Activated CD4-positive, alpha-beta memory T cell treated with anti-CD3 and anti-CD28 coated beads, Interleukin-2, amount 10 ng/mL, durations not matched to agents 7 days and 5 days (primary cell): ENCODE measurements around the gene CCDC73. TPM values are rescaled to one million over a fixed set of nuclear protein-coding genes. Genes with fewer than 3 reads are reported as not detected.
"Not testable (repeated sequence)": the region's sequence is repeated elsewhere in the genome, so short reads cannot be mapped to it uniquely, and the experiment has no call there.

ENCODE experiments used
- CTCF ChIA-PET: fragments of 350-600 bp; sonication (Branson Sonifier 250); formaldehyde crosslinking; loops from one replicate; lab custom pipeline; 2021; ENCODE audit warnings: antibody characterized with exemption, inconsistent platforms; lab: Charles Lee
- POLR2A ChIA-PET: fragments of 350-600 bp; sonication (Branson Sonifier 250); formaldehyde crosslinking; loops from one replicate; lab custom pipeline; 2021; ENCODE audit warnings: antibody characterized with exemption; lab: Charles Lee
- DNase-seq: peaks from one replicate; pipeline ENCODE4 v3.0.0-alpha.2; 2020
- H3K27ac Mint-ChIP-seq: one replicate; pipeline ENCODE4 v1.8.0; 2021; ENCODE audit warnings: mild to moderate bottlenecking, mixed read lengths
- H3K27me3 Mint-ChIP-seq: one replicate; pipeline ENCODE4 v1.8.0; 2021; ENCODE audit warnings: mixed read lengths
- H3K36me3 Mint-ChIP-seq: one replicate; pipeline ENCODE4 v1.8.0; 2021; ENCODE audit warnings: low read depth, mixed read lengths
- H3K4me1 Mint-ChIP-seq: one replicate; pipeline ENCODE4 v1.8.0; 2021; ENCODE audit warnings: mixed read lengths
- H3K4me3 Mint-ChIP-seq: one replicate; pipeline ENCODE4 v1.8.0; 2021; ENCODE audit warnings: mild to moderate bottlenecking, mixed read lengths
- H3K9me3 Mint-ChIP-seq: one replicate; pipeline ENCODE4 v1.8.0; 2021; ENCODE audit warnings: mixed read lengths
- total RNA-seq, 2 experiments: library from RNA; stranded (reverse); gene quantifications; one replicate each; pipeline ENCODE4 v1.2.3, GENCODE V29; 2021

CCDC73 gene
- total RNA-seq, 2 experiments from 2014 or later, result not detected

GRCh38 chr11:32790916-32791315 is 3.5 kb downstream of the CCDC73 start:
- H3K9me3 Mint-ChIP-seq, result no peaks in the 10 kb centered on the region
- H3K27me3 Mint-ChIP-seq, result peaks cover 28% of the 10 kb centered on the region
- H3K4me3 Mint-ChIP-seq, result no peak overlapping the region
- no peak overlapping the region for H3K27ac Mint-ChIP-seq
- DNase-seq, result no peak
- no peaks in the 10 kb centered on the region for H3K36me3 Mint-ChIP-seq
- CTCF ChIA-PET, result interaction anchor here (0.8 to 1.7 kb wide), 4 partner anchors 18 to 476 kb away, joined by 3 to 8 read pairs (median 4); no protein-coding TSS in a partner anchor
- peaks cover 4% of the 10 kb centered on the region for H3K4me1 Mint-ChIP-seq
- POLR2A ChIA-PET, result no interaction called here

- Mint-ChIP-seq H3K9me3 (no peaks in the 10 kb centered on the region), H3K27me3 (peaks cover 19% of the 10 kb centered on the region), H3K4me3 (no peak overlapping the region), H3K36me3 (no peaks in the 10 kb centered on the region), H3K4me1 (no peaks in the 10 kb centered on the region), H3K27ac (no peak overlapping the region)
- ChIA-PET CTCF (interaction anchor here (0.6 kb wide), 1 partner anchor 95 kb away, joined by 4 read pairs; no protein-coding TSS in a partner anchor), POLR2A (no interaction called here)
- DNase-seq, result no peak
Observed at GRCh38 chr11:32786811-32787210, 7.7 kb downstream of the CCDC73 start.

DNA sequence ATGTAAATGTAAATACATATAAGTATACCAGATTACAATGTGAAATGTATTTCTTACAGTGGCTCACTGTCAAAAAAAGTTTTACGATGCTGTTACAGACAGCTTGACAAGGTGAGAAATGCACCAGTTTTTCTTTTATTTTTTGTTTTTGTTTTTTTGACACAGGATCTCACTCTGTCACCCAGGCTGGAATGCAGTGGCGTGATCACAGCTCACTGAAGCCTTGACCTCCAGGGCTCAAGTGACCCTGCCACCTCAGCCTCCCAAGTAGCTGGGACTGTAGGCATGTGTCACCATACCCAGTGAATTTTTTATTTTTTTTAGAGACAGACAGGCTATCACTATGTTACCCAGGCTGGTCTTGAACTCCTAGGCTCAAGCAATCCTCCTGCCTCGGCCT is 9.2 kb downstream of the CCDC73 start:
- Mint-ChIP-seq H3K36me3 (no peaks in the 10 kb centered on the region), H3K27ac (no peak overlapping the region), H3K4me1 (no peaks in the 10 kb centered on the region), H3K9me3 (no peaks in the 10 kb centered on the region), H3K4me3 (no peak overlapping the region), H3K27me3 (peaks cover 19% of the 10 kb centered on the region)
- POLR2A ChIA-PET, result no interaction called here
- no peak for DNase-seq
- CTCF ChIA-PET, result no interaction called here

DNA sequence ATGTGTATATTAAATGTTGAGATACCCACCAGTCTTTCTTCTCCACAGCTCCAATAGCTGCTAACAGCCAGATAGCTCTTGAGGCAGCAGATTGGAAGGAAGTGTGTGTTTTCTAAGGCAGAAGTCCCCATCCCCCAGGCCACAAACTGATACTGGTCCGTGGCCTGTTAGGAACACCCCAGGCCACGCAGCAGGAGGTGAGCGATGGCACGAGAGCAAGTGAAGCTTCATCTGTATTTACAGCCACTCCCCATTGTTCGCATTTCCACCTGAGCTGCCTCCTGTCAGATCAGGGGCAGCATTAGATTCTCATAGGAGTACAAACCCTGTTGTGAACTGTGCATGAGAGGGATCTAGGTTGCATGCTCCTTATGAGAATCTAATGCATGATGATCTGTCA is 12.7 kb downstream of the CCDC73 start:
- Mint-ChIP-seq H3K4me1 (no peaks in the 10 kb centered on the region), H3K9me3 (no peaks in the 10 kb centered on the region), H3K36me3 (no peaks in the 10 kb centered on the region), H3K27me3 (peaks cover 7% of the 10 kb centered on the region), H3K27ac (no peak overlapping the region), H3K4me3 (no peak overlapping the region)
- ChIA-PET POLR2A (no interaction called here), CTCF (no interaction called here)
- DNase-seq, result no peak

- CTCF ChIA-PET, H3K4me1 Mint-ChIP-seq, H3K36me3 Mint-ChIP-seq, H3K9me3 Mint-ChIP-seq, H3K4me3 Mint-ChIP-seq, H3K27ac Mint-ChIP-seq, DNase-seq, H3K27me3 Mint-ChIP-seq, POLR2A ChIA-PET: not testable (repeated sequence)
Observed at GRCh38 chr11:32780839-32781238, 13.6 kb downstream of the CCDC73 start.

GRCh38 chr11:32779136-32779535 is 15.3 kb downstream of the CCDC73 start:
- ChIA-PET POLR2A (no interaction called here), CTCF (no interaction called here)
- DNase-seq, result no peak
- no peak overlapping the region for H3K27ac Mint-ChIP-seq
- H3K4me3 Mint-ChIP-seq, result no peak overlapping the region
- no peaks in the 10 kb centered on the region for H3K36me3 Mint-ChIP-seq
- H3K4me1 Mint-ChIP-seq, result peaks cover 8% of the 10 kb centered on the region
- H3K9me3 Mint-ChIP-seq, result no peaks in the 10 kb centered on the region
- peaks cover 9% of the 10 kb centered on the region for H3K27me3 Mint-ChIP-seq

DNA sequence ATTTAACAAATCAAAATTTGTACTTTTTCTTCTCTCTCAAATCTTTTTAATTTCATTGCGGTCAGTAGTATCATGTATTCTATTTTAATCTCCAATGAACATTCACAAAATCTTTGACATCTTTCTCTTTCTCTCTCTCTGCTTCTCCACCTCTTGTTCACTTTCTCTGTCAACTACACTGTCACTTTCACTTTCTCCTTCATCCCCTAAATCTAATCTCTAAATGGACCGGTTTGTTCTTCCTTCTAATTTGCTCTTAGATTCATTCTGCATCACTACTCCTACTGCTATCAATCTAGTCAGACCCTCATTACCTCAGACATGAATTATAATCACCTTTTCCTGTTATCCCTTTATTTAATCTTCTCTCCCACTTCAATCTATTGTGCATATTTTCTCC is 18.6 kb downstream of the CCDC73 start:
- ChIA-PET POLR2A (no interaction called here), CTCF (no interaction called here)
- Mint-ChIP-seq H3K36me3 (no peaks in the 10 kb centered on the region), H3K27ac (no peak overlapping the region), H3K9me3 (no peaks in the 10 kb centered on the region), H3K4me1 (peaks cover 8% of the 10 kb centered on the region), H3K4me3 (no peak overlapping the region), H3K27me3 (peaks cover 3% of the 10 kb centered on the region)
- DNase-seq, result no peak

DNA sequence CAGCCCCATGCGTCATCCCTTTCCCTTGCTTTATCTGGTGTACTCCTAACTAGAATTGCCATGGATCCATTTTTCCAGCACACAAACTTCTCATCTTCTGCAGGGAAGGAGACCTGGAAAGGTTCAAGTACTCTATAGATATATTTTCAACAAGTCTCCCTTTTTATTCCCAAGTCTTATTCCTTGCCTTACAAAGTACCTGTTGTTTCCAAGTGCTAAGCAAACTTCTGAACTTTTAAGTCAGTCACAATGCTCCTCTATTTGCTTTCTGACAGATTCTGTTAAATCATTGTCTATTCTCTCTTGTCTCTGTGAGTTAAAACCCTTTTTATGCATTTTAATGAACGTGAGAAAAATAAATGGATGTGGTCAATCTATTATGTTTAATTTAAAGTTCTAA is 20.4 kb downstream of the CCDC73 start:
- CTCF ChIA-PET, result no interaction called here
- POLR2A ChIA-PET, result no interaction called here
- H3K4me3 Mint-ChIP-seq, result no peak overlapping the region
- peaks cover 3% of the 10 kb centered on the region for H3K27me3 Mint-ChIP-seq
- H3K27ac Mint-ChIP-seq, result no peak overlapping the region
- no peaks in the 10 kb centered on the region for H3K9me3 Mint-ChIP-seq
- no peaks in the 10 kb centered on the region for H3K36me3 Mint-ChIP-seq
- H3K4me1 Mint-ChIP-seq, result peaks cover 8% of the 10 kb centered on the region
- DNase-seq, result no peak

DNA sequence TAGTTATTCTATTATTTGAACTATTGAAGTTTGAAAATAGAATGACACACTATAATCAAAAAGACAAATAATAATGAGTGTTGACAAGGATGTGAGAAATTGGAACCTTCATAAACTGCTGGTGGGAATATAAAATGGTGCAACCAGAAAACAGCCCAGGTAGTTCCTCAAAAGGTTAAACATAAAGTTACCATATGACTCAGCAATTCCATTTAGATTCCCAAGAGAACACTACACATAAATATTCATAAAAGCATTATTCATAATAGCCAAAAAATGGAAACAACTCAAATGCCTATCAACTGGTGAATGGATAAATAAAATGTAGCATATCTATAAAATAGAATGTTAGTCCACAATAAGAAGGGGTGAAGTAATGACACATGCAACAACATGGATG is 21.7 kb downstream of the CCDC73 start:
- no peak overlapping the region for H3K27ac Mint-ChIP-seq
- ChIA-PET CTCF (no interaction called here), POLR2A (no interaction called here)
- H3K4me1 Mint-ChIP-seq, result peaks cover 8% of the 10 kb centered on the region
- no peaks in the 10 kb centered on the region for H3K36me3 Mint-ChIP-seq
- H3K4me3 Mint-ChIP-seq, result no peak overlapping the region
- DNase-seq, result no peak
- no peaks in the 10 kb centered on the region for H3K9me3 Mint-ChIP-seq
- peaks cover 3% of the 10 kb centered on the region for H3K27me3 Mint-ChIP-seq

DNA sequence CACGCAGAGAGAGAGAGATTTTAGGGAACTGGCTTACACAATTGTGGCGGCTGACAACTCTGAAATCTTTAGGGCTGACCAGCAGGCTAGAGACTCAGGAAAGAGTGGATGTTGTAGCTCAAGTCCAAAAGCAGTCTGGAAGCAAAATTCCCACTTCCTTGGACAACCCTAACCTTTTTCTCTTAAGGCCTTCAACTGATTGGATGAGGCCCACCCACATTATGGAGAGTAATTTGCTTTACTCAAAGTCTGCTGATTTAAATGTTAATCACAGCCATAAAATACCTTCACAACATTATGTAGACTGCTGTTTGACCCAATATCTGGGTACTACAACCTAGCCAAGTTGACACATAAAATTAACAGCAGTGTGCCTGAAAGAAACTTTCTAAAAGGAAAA is 32.7 kb downstream of the CCDC73 start:
- H3K9me3 Mint-ChIP-seq, H3K4me1 Mint-ChIP-seq, H3K36me3 Mint-ChIP-seq, CTCF ChIA-PET, POLR2A ChIA-PET, H3K27me3 Mint-ChIP-seq, DNase-seq, H3K4me3 Mint-ChIP-seq, H3K27ac Mint-ChIP-seq: not testable (repeated sequence)

DNA sequence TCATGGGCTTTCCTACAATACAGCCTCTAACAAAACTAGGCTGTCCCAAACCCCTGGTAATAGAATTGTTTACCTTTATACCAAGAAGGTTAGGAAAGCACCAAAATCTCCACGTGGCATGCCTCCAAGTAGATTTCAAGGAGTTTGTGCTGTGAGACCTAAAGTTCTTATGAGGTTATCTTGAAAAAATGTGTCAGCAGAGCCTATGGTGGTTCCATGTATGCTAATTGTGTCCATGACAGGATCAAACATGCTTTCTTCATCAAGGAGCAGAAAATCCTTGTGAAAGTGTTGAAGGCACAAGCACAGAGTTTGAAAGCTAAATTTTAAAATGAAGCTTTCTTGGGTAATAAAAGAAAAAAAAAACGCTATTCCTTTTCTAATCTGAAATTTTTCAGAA is 36.2 kb downstream of the CCDC73 start:
- Mint-ChIP-seq H3K9me3 (no peaks in the 10 kb centered on the region), H3K36me3 (no peaks in the 10 kb centered on the region), H3K4me3 (no peak overlapping the region), H3K27me3 (peaks cover 6% of the 10 kb centered on the region), H3K27ac (no peak overlapping the region), H3K4me1 (no peaks in the 10 kb centered on the region)
- ChIA-PET POLR2A (no interaction called here), CTCF (no interaction called here)
- DNase-seq, result no peak

DNA sequence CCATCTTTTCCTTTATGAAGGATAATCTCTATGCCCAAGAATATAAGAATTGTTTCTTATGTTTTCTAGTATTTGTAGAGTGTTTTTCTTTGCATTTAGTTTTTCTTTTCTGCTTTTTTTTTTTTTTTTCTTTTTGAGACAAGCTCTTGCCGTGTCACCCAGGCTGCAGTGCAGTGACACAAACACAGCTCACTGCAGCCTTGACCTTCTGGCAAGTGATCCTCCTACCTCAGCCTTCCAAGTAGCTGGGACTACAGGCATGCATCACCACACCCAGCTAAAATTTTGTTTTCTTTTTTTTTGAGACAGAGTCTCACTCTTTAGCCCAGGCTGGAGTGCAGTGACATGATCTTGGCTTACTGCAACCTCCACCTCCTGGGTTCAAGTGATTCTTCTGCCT is 41.3 kb downstream of the CCDC73 start:
- H3K27ac Mint-ChIP-seq, H3K9me3 Mint-ChIP-seq, DNase-seq, H3K4me3 Mint-ChIP-seq, H3K27me3 Mint-ChIP-seq, POLR2A ChIA-PET, H3K4me1 Mint-ChIP-seq, CTCF ChIA-PET, H3K36me3 Mint-ChIP-seq: not testable (repeated sequence)

- Mint-ChIP-seq H3K36me3 (no peaks in the 10 kb centered on the region), H3K27me3 (peaks cover 3% of the 10 kb centered on the region), H3K27ac (no peak overlapping the region), H3K4me3 (no peak overlapping the region), H3K9me3 (no peaks in the 10 kb centered on the region), H3K4me1 (no peaks in the 10 kb centered on the region)
- ChIA-PET POLR2A (no interaction called here), CTCF (no interaction called here)
- no peak for DNase-seq
Observed at GRCh38 chr11:32752001-32752400, 42.5 kb downstream of the CCDC73 start.

- DNase-seq, result no peak
- ChIA-PET CTCF (no interaction called here), POLR2A (no interaction called here)
- Mint-ChIP-seq H3K4me3 (no peak overlapping the region), H3K27ac (no peak overlapping the region), H3K36me3 (no peaks in the 10 kb centered on the region), H3K27me3 (peaks cover 5% of the 10 kb centered on the region), H3K4me1 (no peaks in the 10 kb centered on the region), H3K9me3 (no peaks in the 10 kb centered on the region)
Observed at GRCh38 chr11:32751381-32751780, 43.1 kb downstream of the CCDC73 start.
